ENCODE measurements around the gene EXOC2.

GRCh38 chr6:447381-448165 lies 245.4 kb downstream of the EXOC2 start:
- TF ChIP-seq ZNF396 (CRISPR knock-in tag; IDR thresholded peaks at IDR 0.05; ENCODE audit: borderline replicate concordance) (no peak), ZBTB21 (CRISPR knock-in tag; IDR thresholded peaks at IDR 0.05; ENCODE audit: borderline replicate concordance) (no peak)

All from WTC11 (cell line).